WTC11 (cell line): Measurements from ENCODE around the gene ARMC9. TPM values are rescaled to one million over a fixed set of nuclear protein-coding genes. Genes with fewer than 3 reads are reported as not detected.

Experiments
- ATAC-seq: fragments of 200-7000 bp; cut with Tn5 transposase; 2 replicates; pipeline ENCODE4 v1.10.0; 2021; ENCODE audit warnings: mild to moderate bottlenecking, moderate library complexity
- CTCF ChIA-PET: fragments of 300-600 bp; sonication (Branson Sonifier 250); formaldehyde crosslinking; loops from one replicate; lab custom pipeline; 2021; ENCODE audit warnings: antibody characterized with exemption; lab: Charles Lee
- POLR2A ChIA-PET: fragments of 350-600 bp; sonication (Branson Sonifier 250); formaldehyde crosslinking; loops from one replicate; lab custom pipeline; 2021; ENCODE audit warnings: antibody characterized with exemption; lab: Charles Lee
- DNase-seq: peaks from one replicate; pipeline ENCODE4 v3.0.0; 2021; ENCODE audit warnings: low spot score
- H3K27ac Mint-ChIP-seq: 2 replicates; pipeline ENCODE4 v1.8.0; 2021; ENCODE audit warnings: mixed read lengths
- H3K27me3 Mint-ChIP-seq: 2 replicates; pipeline ENCODE4 v1.8.0; 2021; ENCODE audit warnings: low read depth, mild to moderate bottlenecking, moderate library complexity, mixed read lengths
- H3K36me3 Mint-ChIP-seq: 2 replicates; pipeline ENCODE4 v1.8.0; 2021; ENCODE audit warnings: mixed read lengths
- H3K4me1 Mint-ChIP-seq: 2 replicates; pipeline ENCODE4 v1.8.0; 2022; ENCODE audit warnings: mixed read lengths
- H3K4me3 Mint-ChIP-seq: 2 replicates; pipeline ENCODE4 v1.8.0; 2021; ENCODE audit warnings: mild to moderate bottlenecking, moderate library complexity, mixed read lengths
- H3K9me3 Mint-ChIP-seq: 2 replicates; pipeline ENCODE4 v1.8.0; 2021; ENCODE audit warnings: mixed read lengths
- ATF3 ChIP-seq: sonication (generic); formaldehyde crosslinking; conservative IDR thresholded peaks from 2 replicates; pipeline ENCODE4 v1.8.1; 2022; ENCODE audit warnings: mild to moderate bottlenecking, missing genetic modification reagents
- CBFB ChIP-seq: sonication (generic); formaldehyde crosslinking; IDR thresholded peaks from 2 replicates; pipeline ENCODE4 v1.8.1; 2022; ENCODE audit warnings: mild to moderate bottlenecking, low read depth, missing genetic modification reagents
- ELF4 ChIP-seq: sonication (generic); formaldehyde crosslinking; IDR thresholded peaks from 2 replicates; pipeline ENCODE4 v1.8.1; 2022; ENCODE audit warnings: low read depth, mild to moderate bottlenecking, moderate library complexity, missing genetic modification reagents
- NFE2L1 ChIP-seq: sonication (generic); formaldehyde crosslinking; IDR thresholded peaks from 2 replicates; pipeline ENCODE4 v1.8.1; 2023; ENCODE audit warnings: missing genetic modification reagents
- NFYB ChIP-seq: sonication (generic); formaldehyde crosslinking; conservative IDR thresholded peaks from 2 replicates; pipeline ENCODE4 v1.8.0; 2022; ENCODE audit warnings: low read depth, missing genetic modification reagents
- PRRX2 ChIP-seq: fragments of 250-450 bp; sonication (Bioruptor Pico); IDR thresholded peaks from 2 replicates; pipeline ENCODE4 v1.8.0; 2021; ENCODE audit warnings: mild to moderate bottlenecking
- TP53 ChIP-seq: sonication (generic); formaldehyde crosslinking; IDR thresholded peaks from 2 replicates; pipeline ENCODE4 v1.8.1; 2023; ENCODE audit warnings: mild to moderate bottlenecking, missing genetic modification reagents
- ZBTB21 ChIP-seq: sonication (generic); formaldehyde crosslinking; IDR thresholded peaks from 2 replicates; pipeline ENCODE4 v1.8.1; 2023; ENCODE audit warnings: mild to moderate bottlenecking, missing genetic modification reagents, borderline replicate concordance
- ZNF121 ChIP-seq: sonication (generic); formaldehyde crosslinking; IDR thresholded peaks from 2 replicates; pipeline ENCODE4 v1.8.0; 2023; ENCODE audit warnings: missing genetic modification reagents
- ZSCAN18 ChIP-seq: fragments of 250-450 bp; sonication (Bioruptor Pico); IDR thresholded peaks from 2 replicates; pipeline ENCODE4 v2.1.2; 2022; ENCODE audit warnings: mild to moderate bottlenecking, moderate library complexity
- total RNA-seq: library from RNA; stranded (reverse); gene quantifications from 3 replicates; pipeline ENCODE4 v1.2.3, GENCODE V29; 2021
- TF ChIP-seq, protein P1 (sequence below): fragments of 250-450 bp; sonication (Bioruptor Pico); IDR thresholded peaks from 2 replicates; pipeline ENCODE4 v1.9.0; 2021; ENCODE audit warnings: moderate library complexity, mild to moderate bottlenecking, inconsistent platforms, borderline replicate concordance
- TF ChIP-seq, protein P2 (sequence below): sonication (generic); formaldehyde crosslinking; IDR thresholded peaks from 2 replicates; pipeline ENCODE4 v1.8.1; 2023; ENCODE audit warnings: mild to moderate bottlenecking, missing genetic modification reagents
- TF ChIP-seq, protein P3 (sequence below): sonication (generic); formaldehyde crosslinking; IDR thresholded peaks from 2 replicates; pipeline ENCODE4 v1.8.1; 2023; ENCODE audit warnings: mild to moderate bottlenecking, missing genetic modification reagents, moderate library complexity
- TF ChIP-seq, protein P4 (sequence below): sonication (generic); formaldehyde crosslinking; IDR thresholded peaks from 2 replicates; pipeline ENCODE4 v1.8.0; 2022; ENCODE audit warnings: missing genetic modification reagents
- TF ChIP-seq, protein P5 (sequence below): sonication (generic); formaldehyde crosslinking; IDR thresholded peaks from 2 replicates; pipeline ENCODE4 v1.8.0; 2023; ENCODE audit warnings: mild to moderate bottlenecking, missing genetic modification reagents
- TF ChIP-seq, protein P6 (sequence below): sonication (generic); formaldehyde crosslinking; IDR thresholded peaks from 2 replicates; pipeline ENCODE4 v1.8.1; 2022; ENCODE audit warnings: mild to moderate bottlenecking, missing genetic modification reagents, moderate library complexity, borderline replicate concordance
- TF ChIP-seq, protein P7 (sequence below): sonication (generic); formaldehyde crosslinking; IDR thresholded peaks from 2 replicates; pipeline ENCODE4 v1.8.0; 2023; ENCODE audit warnings: missing genetic modification reagents

The ARMC9 gene
- total RNA-seq, 1 experiment from 2014 or later = 34.9 TPM

DNA sequence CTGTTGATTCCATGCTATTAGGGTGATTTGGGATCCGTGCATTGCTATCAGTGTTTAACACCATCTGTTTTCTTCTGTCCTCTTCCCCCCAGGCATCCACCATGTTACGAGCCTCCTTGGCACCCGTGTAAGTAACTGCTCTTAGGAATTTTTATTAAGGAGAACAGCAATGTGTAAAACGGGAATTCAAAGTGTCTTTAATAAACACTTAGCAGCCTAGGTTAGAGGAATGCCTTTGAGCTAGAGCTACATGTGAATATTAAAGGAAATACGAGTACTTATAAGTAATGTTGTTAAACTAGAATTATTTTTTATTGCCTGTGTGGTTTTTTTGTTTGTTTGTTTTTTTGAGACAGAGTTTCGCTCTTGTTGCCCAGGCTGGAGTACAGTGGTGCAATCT lies 58.1 kb downstream of the ARMC9 start (continued):
- TF ChIP-seq, protein P1, sequence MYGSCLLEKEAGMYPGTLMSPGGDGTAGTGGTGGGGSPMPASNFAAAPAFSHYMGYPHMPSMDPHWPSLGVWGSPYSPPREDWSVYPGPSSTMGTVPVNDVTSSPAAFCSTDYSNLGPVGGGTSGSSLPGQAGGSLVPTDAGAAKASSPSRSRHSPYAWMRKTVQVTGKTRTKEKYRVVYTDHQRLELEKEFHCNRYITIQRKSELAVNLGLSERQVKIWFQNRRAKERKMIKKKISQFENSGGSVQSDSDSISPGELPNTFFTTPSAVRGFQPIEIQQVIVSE (CRISPR knock-in tag) = no peak
- no peak for TF ChIP-seq ZBTB21 (CRISPR knock-in tag)
- no peak for TF ChIP-seq ZSCAN18
- TF ChIP-seq, protein P2, sequence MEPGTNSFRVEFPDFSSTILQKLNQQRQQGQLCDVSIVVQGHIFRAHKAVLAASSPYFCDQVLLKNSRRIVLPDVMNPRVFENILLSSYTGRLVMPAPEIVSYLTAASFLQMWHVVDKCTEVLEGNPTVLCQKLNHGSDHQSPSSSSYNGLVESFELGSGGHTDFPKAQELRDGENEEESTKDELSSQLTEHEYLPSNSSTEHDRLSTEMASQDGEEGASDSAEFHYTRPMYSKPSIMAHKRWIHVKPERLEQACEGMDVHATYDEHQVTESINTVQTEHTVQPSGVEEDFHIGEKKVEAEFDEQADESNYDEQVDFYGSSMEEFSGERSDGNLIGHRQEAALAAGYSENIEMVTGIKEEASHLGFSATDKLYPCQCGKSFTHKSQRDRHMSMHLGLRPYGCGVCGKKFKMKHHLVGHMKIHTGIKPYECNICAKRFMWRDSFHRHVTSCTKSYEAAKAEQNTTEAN (CRISPR knock-in tag) = no peak
- TF ChIP-seq, protein P3, sequence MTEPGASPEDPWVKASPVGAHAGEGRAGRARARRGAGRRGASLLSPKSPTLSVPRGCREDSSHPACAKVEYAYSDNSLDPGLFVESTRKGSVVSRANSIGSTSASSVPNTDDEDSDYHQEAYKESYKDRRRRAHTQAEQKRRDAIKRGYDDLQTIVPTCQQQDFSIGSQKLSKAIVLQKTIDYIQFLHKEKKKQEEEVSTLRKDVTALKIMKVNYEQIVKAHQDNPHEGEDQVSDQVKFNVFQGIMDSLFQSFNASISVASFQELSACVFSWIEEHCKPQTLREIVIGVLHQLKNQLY (CRISPR knock-in tag) = no peak
- TF ChIP-seq ELF4 (CRISPR knock-in tag) = no peak
- TF ChIP-seq, protein P4, sequence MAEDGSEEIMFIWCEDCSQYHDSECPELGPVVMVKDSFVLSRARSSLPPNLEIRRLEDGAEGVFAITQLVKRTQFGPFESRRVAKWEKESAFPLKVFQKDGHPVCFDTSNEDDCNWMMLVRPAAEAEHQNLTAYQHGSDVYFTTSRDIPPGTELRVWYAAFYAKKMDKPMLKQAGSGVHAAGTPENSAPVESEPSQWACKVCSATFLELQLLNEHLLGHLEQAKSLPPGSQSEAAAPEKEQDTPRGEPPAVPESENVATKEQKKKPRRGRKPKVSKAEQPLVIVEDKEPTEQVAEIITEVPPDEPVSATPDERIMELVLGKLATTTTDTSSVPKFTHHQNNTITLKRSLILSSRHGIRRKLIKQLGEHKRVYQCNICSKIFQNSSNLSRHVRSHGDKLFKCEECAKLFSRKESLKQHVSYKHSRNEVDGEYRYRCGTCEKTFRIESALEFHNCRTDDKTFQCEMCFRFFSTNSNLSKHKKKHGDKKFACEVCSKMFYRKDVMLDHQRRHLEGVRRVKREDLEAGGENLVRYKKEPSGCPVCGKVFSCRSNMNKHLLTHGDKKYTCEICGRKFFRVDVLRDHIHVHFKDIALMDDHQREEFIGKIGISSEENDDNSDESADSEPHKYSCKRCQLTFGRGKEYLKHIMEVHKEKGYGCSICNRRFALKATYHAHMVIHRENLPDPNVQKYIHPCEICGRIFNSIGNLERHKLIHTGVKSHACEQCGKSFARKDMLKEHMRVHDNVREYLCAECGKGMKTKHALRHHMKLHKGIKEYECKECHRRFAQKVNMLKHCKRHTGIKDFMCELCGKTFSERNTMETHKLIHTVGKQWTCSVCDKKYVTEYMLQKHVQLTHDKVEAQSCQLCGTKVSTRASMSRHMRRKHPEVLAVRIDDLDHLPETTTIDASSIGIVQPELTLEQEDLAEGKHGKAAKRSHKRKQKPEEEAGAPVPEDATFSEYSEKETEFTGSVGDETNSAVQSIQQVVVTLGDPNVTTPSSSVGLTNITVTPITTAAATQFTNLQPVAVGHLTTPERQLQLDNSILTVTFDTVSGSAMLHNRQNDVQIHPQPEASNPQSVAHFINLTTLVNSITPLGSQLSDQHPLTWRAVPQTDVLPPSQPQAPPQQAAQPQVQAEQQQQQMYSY (CRISPR knock-in tag) = no peak
- TF ChIP-seq, protein P5, sequence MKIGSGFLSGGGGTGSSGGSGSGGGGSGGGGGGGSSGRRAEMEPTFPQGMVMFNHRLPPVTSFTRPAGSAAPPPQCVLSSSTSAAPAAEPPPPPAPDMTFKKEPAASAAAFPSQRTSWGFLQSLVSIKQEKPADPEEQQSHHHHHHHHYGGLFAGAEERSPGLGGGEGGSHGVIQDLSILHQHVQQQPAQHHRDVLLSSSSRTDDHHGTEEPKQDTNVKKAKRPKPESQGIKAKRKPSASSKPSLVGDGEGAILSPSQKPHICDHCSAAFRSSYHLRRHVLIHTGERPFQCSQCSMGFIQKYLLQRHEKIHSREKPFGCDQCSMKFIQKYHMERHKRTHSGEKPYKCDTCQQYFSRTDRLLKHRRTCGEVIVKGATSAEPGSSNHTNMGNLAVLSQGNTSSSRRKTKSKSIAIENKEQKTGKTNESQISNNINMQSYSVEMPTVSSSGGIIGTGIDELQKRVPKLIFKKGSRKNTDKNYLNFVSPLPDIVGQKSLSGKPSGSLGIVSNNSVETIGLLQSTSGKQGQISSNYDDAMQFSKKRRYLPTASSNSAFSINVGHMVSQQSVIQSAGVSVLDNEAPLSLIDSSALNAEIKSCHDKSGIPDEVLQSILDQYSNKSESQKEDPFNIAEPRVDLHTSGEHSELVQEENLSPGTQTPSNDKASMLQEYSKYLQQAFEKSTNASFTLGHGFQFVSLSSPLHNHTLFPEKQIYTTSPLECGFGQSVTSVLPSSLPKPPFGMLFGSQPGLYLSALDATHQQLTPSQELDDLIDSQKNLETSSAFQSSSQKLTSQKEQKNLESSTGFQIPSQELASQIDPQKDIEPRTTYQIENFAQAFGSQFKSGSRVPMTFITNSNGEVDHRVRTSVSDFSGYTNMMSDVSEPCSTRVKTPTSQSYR (CRISPR knock-in tag) = no peak
- TF ChIP-seq, all 79 proteins: peak for 0

DNA sequence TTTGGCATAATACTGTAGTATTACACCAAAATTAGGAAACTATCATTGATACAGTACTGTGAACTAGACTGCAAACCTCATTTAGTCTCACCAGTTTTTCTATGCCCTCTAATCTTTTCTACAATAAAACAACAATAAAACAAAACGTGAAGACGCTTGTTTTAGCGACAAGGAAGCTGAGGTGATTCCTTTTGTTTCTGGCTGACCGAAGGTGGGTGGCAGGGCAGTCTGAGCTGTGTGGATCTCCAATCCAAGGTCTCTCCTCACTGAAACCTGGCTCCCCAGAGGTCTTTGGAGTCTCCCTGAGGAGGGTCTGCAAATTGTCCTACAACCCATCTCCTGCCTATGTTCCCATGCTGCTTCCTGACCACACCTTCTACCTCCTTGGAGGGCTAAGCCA lies 59.3 kb downstream of the ARMC9 start:
- TF ChIP-seq PRRX2 (CRISPR knock-in tag) (no peak), NFE2L1 (CRISPR knock-in tag) (no peak), TP53 (no peak), ATF3 (CRISPR knock-in tag) (no peak), NFYB (CRISPR knock-in tag) (no peak), ZNF121 (CRISPR knock-in tag) (no peak), CBFB (CRISPR knock-in tag) (no peak)
- TF ChIP-seq, protein P1 (CRISPR knock-in tag) = no peak
- TF ChIP-seq, protein P6, sequence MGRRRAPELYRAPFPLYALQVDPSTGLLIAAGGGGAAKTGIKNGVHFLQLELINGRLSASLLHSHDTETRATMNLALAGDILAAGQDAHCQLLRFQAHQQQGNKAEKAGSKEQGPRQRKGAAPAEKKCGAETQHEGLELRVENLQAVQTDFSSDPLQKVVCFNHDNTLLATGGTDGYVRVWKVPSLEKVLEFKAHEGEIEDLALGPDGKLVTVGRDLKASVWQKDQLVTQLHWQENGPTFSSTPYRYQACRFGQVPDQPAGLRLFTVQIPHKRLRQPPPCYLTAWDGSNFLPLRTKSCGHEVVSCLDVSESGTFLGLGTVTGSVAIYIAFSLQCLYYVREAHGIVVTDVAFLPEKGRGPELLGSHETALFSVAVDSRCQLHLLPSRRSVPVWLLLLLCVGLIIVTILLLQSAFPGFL = no peak
- TF ChIP-seq, protein P7, sequence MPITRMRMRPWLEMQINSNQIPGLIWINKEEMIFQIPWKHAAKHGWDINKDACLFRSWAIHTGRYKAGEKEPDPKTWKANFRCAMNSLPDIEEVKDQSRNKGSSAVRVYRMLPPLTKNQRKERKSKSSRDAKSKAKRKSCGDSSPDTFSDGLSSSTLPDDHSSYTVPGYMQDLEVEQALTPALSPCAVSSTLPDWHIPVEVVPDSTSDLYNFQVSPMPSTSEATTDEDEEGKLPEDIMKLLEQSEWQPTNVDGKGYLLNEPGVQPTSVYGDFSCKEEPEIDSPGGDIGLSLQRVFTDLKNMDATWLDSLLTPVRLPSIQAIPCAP (CRISPR knock-in tag) = no peak
- DNase-seq (no peak), ATAC-seq (no peak)
- H3K27me3 Mint-ChIP-seq = no peaks in the 10 kb centered on the region
- H3K9me3 Mint-ChIP-seq = no peaks in the 10 kb centered on the region
- CTCF ChIA-PET = no interaction called here
- H3K27ac Mint-ChIP-seq = peak overlapping the region; percentile 67; the same call in 1 of the 2 replicates
- H3K36me3 Mint-ChIP-seq = peaks cover 25% of the 10 kb centered on the region; the same call in 1 of the 2 replicates
- H3K4me3 Mint-ChIP-seq = no peak overlapping the region
- H3K4me1 Mint-ChIP-seq = peaks cover 6% of the 10 kb centered on the region
- POLR2A ChIA-PET = no interaction called here
